ENCODE measurements around the gene GPR135. TPM values are rescaled to one million over a fixed set of nuclear protein-coding genes. Genes with fewer than 3 reads are reported as not detected.

The GPR135 gene
- total and polyA plus RNA-seq, 4 donors = 0.22 to 2.9 (median 0.44) TPM

- peaks cover 0 to 21% (median 13%) of the 10 kb centered on the region in 4 donors for H3K36me3 ChIP-seq (ENCODE audit: control insufficient read depth in 4 of 4, insufficient read depth in 3 of 4, low read depth in 1 of 4, low read length in 3 of 4)
- DNase-seq (ENCODE audit: low spot score) = no peak
- no peak for TF ChIP-seq HNF4A (conservative IDR thresholded peaks at IDR 0.05)
- peak; percentile 73 for TF ChIP-seq YY1 (IDR thresholded peaks at IDR 0.05)
- TF ChIP-seq RXRA (IDR thresholded peaks at IDR 0.05) = peak in 1 of 2 donors; percentile 13
- peak; percentile 55 for TF ChIP-seq NR2F2 (IDR thresholded peaks at IDR 0.05)
- H3K27me3 ChIP-seq (ENCODE audit: control insufficient read depth in 4 of 4, insufficient read depth in 4 of 4, low read length in 3 of 4) = no peaks in the 10 kb centered on the region
- WGBS = under 1% methylated on average over 32 of the region's 32 CpGs
- peak overlapping the region; percentile 93 to 98 for H3K27ac ChIP-seq (ENCODE audit: low read depth in 1 of 2, low read length in 2 of 2)
- no peaks in the 10 kb centered on the region for H3K9me3 ChIP-seq (ENCODE audit: control insufficient read depth in 4 of 4, low read length in 3 of 4)
- H3K9ac ChIP-seq (ENCODE audit: low read depth in 1 of 2, low read length in 2 of 2) = peak overlapping the region; percentile 63 to 70
- peak overlapping the region; percentile 61 to 74 (median 69) for H3K4me3 ChIP-seq (ENCODE audit: low read depth in 1 of 3, low read length in 3 of 3)
- H3K4me1 ChIP-seq (ENCODE audit: control insufficient read depth in 4 of 4, insufficient read depth in 4 of 4, low read length in 3 of 4) = peaks cover 5 to 38% (median 26%) of the 10 kb centered on the region in 4 donors
These were observed 19.5 kb upstream of the GPR135 start for GRCh38 chr14:59484639-59485175.

DNA sequence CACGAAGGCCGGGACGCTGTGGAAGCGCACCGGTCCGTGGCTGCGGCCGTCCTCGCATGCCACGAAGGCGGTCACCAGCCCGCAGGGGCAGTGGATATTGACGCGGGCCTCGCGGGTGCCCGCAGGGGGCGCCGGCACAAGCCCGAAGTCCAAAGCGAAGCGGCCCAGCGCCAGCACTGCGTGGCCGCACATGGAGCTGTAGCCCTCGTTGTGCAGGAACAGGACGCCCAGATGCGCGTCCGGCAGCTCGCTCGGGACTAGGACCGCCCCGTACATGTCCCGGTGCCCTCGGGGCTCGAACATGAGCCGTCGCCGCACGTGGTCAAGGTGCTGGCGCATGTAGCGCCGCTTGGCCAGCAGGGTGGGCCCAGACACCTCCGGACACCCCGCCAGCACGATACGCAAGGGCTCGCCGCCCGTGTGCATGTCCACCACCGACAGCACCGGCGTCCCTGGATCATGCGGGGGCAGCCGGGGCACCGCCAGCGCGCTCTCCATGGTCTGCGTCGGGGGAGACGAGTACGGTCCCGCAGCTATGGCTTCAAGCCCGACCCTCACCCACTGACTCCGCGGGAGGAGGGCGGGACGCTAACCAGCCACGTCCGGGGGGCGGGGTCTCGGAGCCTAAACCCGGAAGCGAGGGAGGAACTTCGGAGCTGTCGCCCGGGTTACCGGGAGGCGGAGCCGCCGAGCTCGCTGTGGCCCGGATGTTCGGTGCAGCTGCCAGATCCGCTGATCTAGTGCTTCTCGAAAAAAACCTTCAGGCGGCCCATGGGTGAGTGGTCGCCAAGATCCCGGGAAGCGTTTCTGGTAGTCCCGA, 18.8 kb upstream of the GPR135 start, which contains the start of the genes JKAMP and L3HYPDH:
Gene JKAMP (plus strand): TSS at position 699 of the 820 bp plus-strand sequence. CDS start 73 bp downstream, at position 772.
Gene L3HYPDH (minus strand): TSS at position 590 of the 820 bp plus-strand sequence. CDS start 92 bp downstream, at position 498.
- TF ChIP-seq YY1 (IDR thresholded peaks at IDR 0.05) = peak; percentile 51
- TF ChIP-seq RAD21 (IDR thresholded peaks at IDR 0.05) = peak in 1 of 2 donors; percentile 52
- peak; percentile 56 for TF ChIP-seq TAF1 (conservative IDR thresholded peaks at IDR 0.05)
- TF ChIP-seq, protein P1, sequence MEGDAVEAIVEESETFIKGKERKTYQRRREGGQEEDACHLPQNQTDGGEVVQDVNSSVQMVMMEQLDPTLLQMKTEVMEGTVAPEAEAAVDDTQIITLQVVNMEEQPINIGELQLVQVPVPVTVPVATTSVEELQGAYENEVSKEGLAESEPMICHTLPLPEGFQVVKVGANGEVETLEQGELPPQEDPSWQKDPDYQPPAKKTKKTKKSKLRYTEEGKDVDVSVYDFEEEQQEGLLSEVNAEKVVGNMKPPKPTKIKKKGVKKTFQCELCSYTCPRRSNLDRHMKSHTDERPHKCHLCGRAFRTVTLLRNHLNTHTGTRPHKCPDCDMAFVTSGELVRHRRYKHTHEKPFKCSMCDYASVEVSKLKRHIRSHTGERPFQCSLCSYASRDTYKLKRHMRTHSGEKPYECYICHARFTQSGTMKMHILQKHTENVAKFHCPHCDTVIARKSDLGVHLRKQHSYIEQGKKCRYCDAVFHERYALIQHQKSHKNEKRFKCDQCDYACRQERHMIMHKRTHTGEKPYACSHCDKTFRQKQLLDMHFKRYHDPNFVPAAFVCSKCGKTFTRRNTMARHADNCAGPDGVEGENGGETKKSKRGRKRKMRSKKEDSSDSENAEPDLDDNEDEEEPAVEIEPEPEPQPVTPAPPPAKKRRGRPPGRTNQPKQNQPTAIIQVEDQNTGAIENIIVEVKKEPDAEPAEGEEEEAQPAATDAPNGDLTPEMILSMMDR (IDR thresholded peaks at IDR 0.05; ENCODE audit: low read depth, low read length, missing input control) = peak; percentile 38
- TF ChIP-seq FOXA1 (IDR thresholded peaks at IDR 0.05) = no peak
- no peak for TF ChIP-seq ATF3 (IDR thresholded peaks at IDR 0.05)
- TF ChIP-seq FOXA2 (IDR thresholded peaks at IDR 0.05) = no peak
- peak; percentile 63 for TF ChIP-seq MAX (IDR thresholded peaks at IDR 0.05)
- peak in 1 of 2 donors; percentile 81 for TF ChIP-seq GABPA (IDR thresholded peaks at IDR 0.05 in 1 of 2, conservative IDR thresholded peaks at IDR 0.05 in 1 of 2)
- TF ChIP-seq ZBTB33 (IDR thresholded peaks at IDR 0.05) = no peak
- peak; percentile 35 to 62 for TF ChIP-seq HNF4A (conservative IDR thresholded peaks at IDR 0.05)
- peak; percentile 7 for TF ChIP-seq HNF4G (IDR thresholded peaks at IDR 0.05)
- no peak for TF ChIP-seq RXRA (IDR thresholded peaks at IDR 0.05)
- TF ChIP-seq EGR1 (IDR thresholded peaks at IDR 0.05; ENCODE audit: low read depth in 2 of 2) = peak in 1 of 2 donors; percentile 6
- no peak for TF ChIP-seq JUND (IDR thresholded peaks at IDR 0.05)
- peak; percentile 32 for TF ChIP-seq SP1 (IDR thresholded peaks at IDR 0.05)
- TF ChIP-seq, protein P2, sequence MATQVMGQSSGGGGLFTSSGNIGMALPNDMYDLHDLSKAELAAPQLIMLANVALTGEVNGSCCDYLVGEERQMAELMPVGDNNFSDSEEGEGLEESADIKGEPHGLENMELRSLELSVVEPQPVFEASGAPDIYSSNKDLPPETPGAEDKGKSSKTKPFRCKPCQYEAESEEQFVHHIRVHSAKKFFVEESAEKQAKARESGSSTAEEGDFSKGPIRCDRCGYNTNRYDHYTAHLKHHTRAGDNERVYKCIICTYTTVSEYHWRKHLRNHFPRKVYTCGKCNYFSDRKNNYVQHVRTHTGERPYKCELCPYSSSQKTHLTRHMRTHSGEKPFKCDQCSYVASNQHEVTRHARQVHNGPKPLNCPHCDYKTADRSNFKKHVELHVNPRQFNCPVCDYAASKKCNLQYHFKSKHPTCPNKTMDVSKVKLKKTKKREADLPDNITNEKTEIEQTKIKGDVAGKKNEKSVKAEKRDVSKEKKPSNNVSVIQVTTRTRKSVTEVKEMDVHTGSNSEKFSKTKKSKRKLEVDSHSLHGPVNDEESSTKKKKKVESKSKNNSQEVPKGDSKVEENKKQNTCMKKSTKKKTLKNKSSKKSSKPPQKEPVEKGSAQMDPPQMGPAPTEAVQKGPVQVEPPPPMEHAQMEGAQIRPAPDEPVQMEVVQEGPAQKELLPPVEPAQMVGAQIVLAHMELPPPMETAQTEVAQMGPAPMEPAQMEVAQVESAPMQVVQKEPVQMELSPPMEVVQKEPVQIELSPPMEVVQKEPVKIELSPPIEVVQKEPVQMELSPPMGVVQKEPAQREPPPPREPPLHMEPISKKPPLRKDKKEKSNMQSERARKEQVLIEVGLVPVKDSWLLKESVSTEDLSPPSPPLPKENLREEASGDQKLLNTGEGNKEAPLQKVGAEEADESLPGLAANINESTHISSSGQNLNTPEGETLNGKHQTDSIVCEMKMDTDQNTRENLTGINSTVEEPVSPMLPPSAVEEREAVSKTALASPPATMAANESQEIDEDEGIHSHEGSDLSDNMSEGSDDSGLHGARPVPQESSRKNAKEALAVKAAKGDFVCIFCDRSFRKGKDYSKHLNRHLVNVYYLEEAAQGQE (IDR thresholded peaks at IDR 0.05) = peak; percentile 54
- no peaks in the 10 kb centered on the region for H3K9me3 ChIP-seq (ENCODE audit: control insufficient read depth in 4 of 4, low read length in 3 of 4)
- under 1% methylated on average over 92 of the region's 92 CpGs for WGBS
- no peaks in the 10 kb centered on the region for H3K27me3 ChIP-seq (ENCODE audit: control insufficient read depth in 4 of 4, insufficient read depth in 4 of 4, low read length in 3 of 4)
- H3K9ac ChIP-seq (ENCODE audit: low read depth in 1 of 2, low read length in 2 of 2) = peak within 1 kb of the TSS; percentile 70 to 90
- peaks cover 5 to 36% (median 26%) of the 10 kb centered on the region in 4 donors for H3K4me1 ChIP-seq (ENCODE audit: control insufficient read depth in 4 of 4, insufficient read depth in 4 of 4, low read length in 3 of 4)
- H3K4me3 ChIP-seq (ENCODE audit: low read depth in 1 of 3, low read length in 3 of 3) = peak within 1 kb of the TSS; percentile 61 to 74 (median 69)
- H3K27ac ChIP-seq (ENCODE audit: low read depth in 1 of 2, low read length in 2 of 2) = peak within 1 kb of the TSS; percentile 93 to 98
- DNase-seq (ENCODE audit: low spot score) = peak; percentile 98
- H3K36me3 ChIP-seq (ENCODE audit: control insufficient read depth in 4 of 4, insufficient read depth in 3 of 4, low read depth in 1 of 4, low read length in 3 of 4) = peaks cover 0 to 15% (median 8%) of the 10 kb centered on the region in 4 donors

All from liver (tissue), 9 donors.